ENCODE data around the gene CARD11. TPM values are rescaled to one million over a fixed set of nuclear protein-coding genes. Genes with fewer than 3 reads are reported as not detected.

The CARD11 gene
- total and polyA plus RNA-seq, 8 donors: 0.31 to 6.2 (median 1.5) TPM

DNA sequence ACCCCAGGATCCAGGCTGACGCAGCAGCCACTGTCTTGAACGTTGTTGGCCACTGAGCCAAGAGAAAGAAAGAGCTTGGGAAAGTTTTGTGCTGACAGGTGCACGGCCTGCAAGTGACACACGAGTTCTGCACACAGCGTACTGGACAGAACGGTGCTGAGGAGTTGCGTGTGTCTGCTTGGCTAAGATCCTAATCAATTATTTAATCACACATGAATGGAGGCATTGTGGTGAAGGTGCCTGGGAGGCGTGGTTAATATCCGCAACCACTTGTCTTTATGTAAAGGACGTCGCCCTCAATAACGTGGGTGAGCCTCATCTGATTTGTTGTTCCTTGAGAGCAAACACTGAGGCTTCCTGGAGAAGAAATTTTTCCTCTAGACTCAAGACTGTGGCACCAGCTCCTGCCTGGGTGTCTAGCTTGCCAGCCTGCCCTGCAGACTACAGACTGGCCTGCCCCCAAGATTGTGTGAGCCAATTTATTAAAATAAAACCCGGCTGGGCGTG lies 183.0 kb downstream of the CARD11 start:
- Histone ChIP-seq H3K9me3 (no peaks in the 10 kb centered on the region), H3K4me3 (no peak overlapping the region), H3K27me3 (no peaks in the 10 kb centered on the region), H3K4me1 (peaks cover 0 to 9% (median 0%) of the 10 kb centered on the region in 3 donors), H3K27ac (peak overlapping the region; percentile 56 to 78 (median 69)), H3K36me3 (no peaks in the 10 kb centered on the region)
- FAIRE-seq (no peak), DNase-seq (peak in 5 of 6 donors; percentile 52 to 88 (median 84)), ATAC-seq (peak; percentile 62 to 87 (median 80))
- 14 to 15% methylated on average over 14 of the region's 14 CpGs for WGBS, 2 donors
- TF ChIP-seq, protein P1, sequence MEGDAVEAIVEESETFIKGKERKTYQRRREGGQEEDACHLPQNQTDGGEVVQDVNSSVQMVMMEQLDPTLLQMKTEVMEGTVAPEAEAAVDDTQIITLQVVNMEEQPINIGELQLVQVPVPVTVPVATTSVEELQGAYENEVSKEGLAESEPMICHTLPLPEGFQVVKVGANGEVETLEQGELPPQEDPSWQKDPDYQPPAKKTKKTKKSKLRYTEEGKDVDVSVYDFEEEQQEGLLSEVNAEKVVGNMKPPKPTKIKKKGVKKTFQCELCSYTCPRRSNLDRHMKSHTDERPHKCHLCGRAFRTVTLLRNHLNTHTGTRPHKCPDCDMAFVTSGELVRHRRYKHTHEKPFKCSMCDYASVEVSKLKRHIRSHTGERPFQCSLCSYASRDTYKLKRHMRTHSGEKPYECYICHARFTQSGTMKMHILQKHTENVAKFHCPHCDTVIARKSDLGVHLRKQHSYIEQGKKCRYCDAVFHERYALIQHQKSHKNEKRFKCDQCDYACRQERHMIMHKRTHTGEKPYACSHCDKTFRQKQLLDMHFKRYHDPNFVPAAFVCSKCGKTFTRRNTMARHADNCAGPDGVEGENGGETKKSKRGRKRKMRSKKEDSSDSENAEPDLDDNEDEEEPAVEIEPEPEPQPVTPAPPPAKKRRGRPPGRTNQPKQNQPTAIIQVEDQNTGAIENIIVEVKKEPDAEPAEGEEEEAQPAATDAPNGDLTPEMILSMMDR (IDR thresholded peaks at IDR 0.05): no peak
- intact Hi-C loops (cut with DNase I): no loop called here

DNA sequence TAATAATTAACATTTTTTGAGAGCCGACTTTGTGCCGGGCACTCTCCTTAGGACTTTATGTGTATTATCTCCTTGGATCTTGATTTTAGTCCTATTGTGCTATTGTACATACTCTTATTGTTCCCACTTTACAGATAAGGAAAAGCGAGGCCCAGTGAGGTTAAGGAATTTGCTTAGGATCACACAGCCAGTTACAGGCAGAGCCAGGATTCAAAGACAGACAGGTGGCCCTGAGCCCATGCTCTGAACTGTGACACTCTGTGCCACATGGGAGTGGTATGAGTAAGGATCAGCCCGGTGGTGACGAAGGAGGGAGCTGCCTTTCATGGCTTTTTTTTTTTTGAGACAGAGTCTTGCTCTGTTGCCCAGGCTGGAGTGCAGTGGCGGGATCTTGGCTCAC lies 183.7 kb downstream of the CARD11 start:
- WGBS, 2 donors: 71 to 82% methylated on average over 6 of the region's 6 CpGs
- H3K27ac ChIP-seq: peak overlapping the region; percentile 56 to 78 (median 69)
- H3K36me3 ChIP-seq: no peaks in the 10 kb centered on the region
- TF ChIP-seq, protein P1 (IDR thresholded peaks at IDR 0.05): no peak
- no peak overlapping the region for H3K4me3 ChIP-seq
- DNase-seq (peak in 3 of 6 donors; percentile 7 to 69 (median 60)), FAIRE-seq (no peak), ATAC-seq (peak; percentile 6 to 45 (median 16))
- intact Hi-C loops (cut with DNase I): no loop called here
- H3K27me3 ChIP-seq: no peaks in the 10 kb centered on the region
- H3K9me3 ChIP-seq: no peaks in the 10 kb centered on the region
- H3K4me1 ChIP-seq: peaks cover 0 to 9% (median 0%) of the 10 kb centered on the region in 3 donors

DNA sequence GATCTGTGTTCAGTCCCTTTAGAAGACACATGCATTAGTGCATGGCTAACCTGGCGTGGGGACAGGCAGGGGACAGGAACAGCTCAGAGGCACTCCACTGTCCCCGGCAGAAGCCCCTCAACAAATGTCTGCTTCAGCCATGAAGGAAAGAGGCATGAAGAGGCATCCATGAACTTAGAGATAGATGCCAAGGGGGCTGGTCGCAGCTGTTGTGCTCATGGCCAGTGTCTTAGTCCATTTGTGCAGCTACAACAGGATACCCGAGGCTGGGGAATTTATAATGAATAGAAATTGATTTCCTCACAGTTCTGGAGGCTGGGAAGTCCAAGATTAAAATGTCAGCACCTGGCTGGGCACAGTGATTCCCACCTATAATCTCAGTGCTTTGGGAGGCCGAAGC lies 185.0 kb downstream of the CARD11 start:
- Histone ChIP-seq H3K4me3 (no peak overlapping the region), H3K27me3 (no peaks in the 10 kb centered on the region), H3K27ac (no peak overlapping the region), H3K9me3 (no peaks in the 10 kb centered on the region), H3K36me3 (no peaks in the 10 kb centered on the region), H3K4me1 (peaks cover 0 to 9% (median 0%) of the 10 kb centered on the region in 3 donors)
- WGBS, 2 donors: 91 to 93% methylated on average over 5 of the region's 5 CpGs
- no peak for ATAC-seq
- no peak for DNase-seq
- TF ChIP-seq, protein P1 (IDR thresholded peaks at IDR 0.05): no peak
- FAIRE-seq: no peak
- intact Hi-C loops (cut with DNase I): no loop called here

DNA sequence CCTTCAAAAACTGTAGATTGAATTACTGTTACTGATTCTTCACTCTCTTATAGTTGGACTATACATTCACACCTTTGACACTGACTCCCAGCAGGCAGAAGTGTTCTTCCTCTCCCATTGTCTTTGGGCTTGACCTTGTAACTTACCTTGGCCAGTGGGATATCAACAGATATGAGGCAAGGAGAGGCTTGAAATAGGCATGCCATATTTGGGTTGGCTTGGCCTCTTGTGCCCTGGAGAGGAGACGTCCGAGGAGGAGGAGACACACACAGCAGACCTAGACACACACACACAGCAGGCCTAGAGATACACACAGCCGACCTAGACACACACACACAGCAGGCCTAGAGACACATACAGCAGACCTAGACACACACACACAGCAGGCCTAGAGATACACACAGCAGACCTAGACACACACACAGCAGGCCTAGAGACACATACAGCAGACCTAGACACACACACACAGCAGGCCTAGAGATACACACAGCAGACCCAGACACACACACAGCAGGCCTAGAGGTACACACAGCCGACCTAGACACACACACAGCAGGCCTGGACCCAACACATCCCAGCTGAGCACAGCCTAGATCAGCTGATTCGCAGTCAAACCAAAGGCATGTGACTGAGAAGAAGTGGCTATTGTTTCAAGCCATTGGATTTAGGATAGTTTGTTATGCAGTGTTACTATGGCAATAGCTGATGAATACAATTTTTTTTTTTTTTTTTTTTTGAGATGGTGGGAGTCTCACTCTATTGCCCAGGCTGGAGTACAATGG lies 187.1 kb downstream of the CARD11 start:
- no peak overlapping the region for H3K4me3 ChIP-seq
- DNase-seq: no peak
- H3K4me1 ChIP-seq: peaks cover 0 to 9% (median 0%) of the 10 kb centered on the region in 3 donors
- ATAC-seq: no peak
- TF ChIP-seq, protein P1 (IDR thresholded peaks at IDR 0.05): no peak
- H3K36me3 ChIP-seq: no peaks in the 10 kb centered on the region
- FAIRE-seq: no peak
- no peaks in the 10 kb centered on the region for H3K9me3 ChIP-seq
- 54 to 74% methylated on average over 5 of the region's 5 CpGs for WGBS, 2 donors
- H3K27me3 ChIP-seq: no peaks in the 10 kb centered on the region
- no peak overlapping the region for H3K27ac ChIP-seq
- intact Hi-C loops (cut with DNase I): no loop called here

Other genes with a start within 250 kb of the CARD11 start
- gene GNA12, start 199.6 kb downstream of the CARD11 start, total RNA-seq: 10 to 100 TPM; 11.4 to 23.0 (median 18.5) TPM
- gene GNA12, start 199.6 kb downstream of the CARD11 start, polyA plus RNA-seq: 10 to 100 TPM in 1 of 2 donors, 1 to 10 TPM in 1; 7.5 to 12.2 TPM